ENCODE data around the gene IPCEF1. TPM values are rescaled to one million over a fixed set of nuclear protein-coding genes. Genes with fewer than 3 reads are reported as not detected.
"Not testable (repeated sequence)": the region's sequence is repeated elsewhere in the genome, so short reads cannot be mapped to it uniquely, and the experiment has no call there.

The IPCEF1 gene
- total and polyA plus RNA-seq, 2 of the 8 experiments (the other 6 are each of a cell fraction or from before 2014, with no cell fraction given) = 0.41 to 0.78 TPM

GRCh38 chr6:154307147-154307546 lies 49.5 kb downstream of the IPCEF1 start:
- H3K56ac ChIP-seq (replicated peaks; ENCODE audit: insufficient read length, low read depth, low read length); H3K9me3 ChIP-seq (ENCODE audit: insufficient read depth in 2 of 2, low read depth in 1 of 2, low read length in 1 of 2); H2BK20ac ChIP-seq (ENCODE audit: low read length); H4K5ac ChIP-seq (ENCODE audit: insufficient read length, low read depth, low read length); FAIRE-seq; H3K27ac ChIP-seq (ENCODE audit: low read depth, low read length); H2AFZ ChIP-seq (ENCODE audit: low read length); H3K9ac ChIP-seq (replicated peaks in 1 of 4; ENCODE audit: extremely low read depth in 1 of 4, low read depth in 3 of 4, low read length in 3 of 4); H2BK15ac ChIP-seq (ENCODE audit: low read length); H3K18ac ChIP-seq (ENCODE audit: extremely low read depth, low read length); H4K20me1 ChIP-seq (replicated peaks in 1 of 2; ENCODE audit: control insufficient read depth in 1 of 2, insufficient read depth in 2 of 2, low read length in 2 of 2); H3K79me2 ChIP-seq (ENCODE audit: control insufficient read depth in 1 of 2, insufficient read depth in 2 of 2, low read length in 2 of 2); H3K4me3 ChIP-seq (ENCODE audit: extremely low read depth in 1 of 4, insufficient read depth in 2 of 4, low read depth in 3 of 4, low read length in 4 of 4); H4K8ac ChIP-seq (ENCODE audit: extremely low read depth, insufficient read depth, low read length); H3K4me2 ChIP-seq (ENCODE audit: insufficient read depth in 1 of 2, low read depth in 2 of 2, low read length in 2 of 2); H4K91ac ChIP-seq (replicated peaks; ENCODE audit: insufficient read length, low read length); H3K14ac ChIP-seq (ENCODE audit: insufficient read length); H3K23ac ChIP-seq (ENCODE audit: insufficient read length); H2AK5ac ChIP-seq (ENCODE audit: low read depth, low read length); H3K79me1 ChIP-seq (ENCODE audit: low read depth, low read length); H3K4ac ChIP-seq (replicated peaks; ENCODE audit: insufficient read length, low read depth, low read length); H3K27me3 ChIP-seq (replicated peaks in 1 of 4; ENCODE audit: control insufficient read depth in 3 of 4, extremely low read depth in 1 of 4, insufficient read depth in 3 of 4, low read length in 3 of 4); H3K23me2 ChIP-seq (ENCODE audit: low read depth, low read length); H2BK5ac ChIP-seq (ENCODE audit: low read depth, low read length); H3K4me1 ChIP-seq (replicated peaks in 1 of 4; ENCODE audit: control insufficient read depth in 3 of 4, insufficient read depth in 4 of 4, low read length in 3 of 4); H2BK120ac ChIP-seq (replicated peaks; ENCODE audit: low read depth, low read length); H3K36me3 ChIP-seq (ENCODE audit: control insufficient read depth in 2 of 4, insufficient read depth in 4 of 4, low read length in 3 of 4); DNase-seq (ENCODE audit: low read depth in 1 of 2, low spot score in 2 of 2); CTCF ChIA-PET (ENCODE audit: partially characterized antibody); POLR2A ChIA-PET (ENCODE audit: partially characterized antibody); H2BK12ac ChIP-seq (ENCODE audit: low read depth, low read length): not testable (repeated sequence)
- 99% methylated on average over 6 of the region's 6 CpGs; no CpG with 5 or more reads in 1 of the 2 experiments for WGBS, 2 experiments (ENCODE audit: extremely low coverage in 1 of 2, insufficient coverage in 1 of 2, insufficient read length in 1 of 2, insufficient replicate concordance in 2 of 2, low coverage in 1 of 2, low lambda C conversion rate in 2 of 2, missing lambda C conversion rate in 1 of 2)
